Bronchial epithelial cell (primary cell): Measurements from ENCODE around the gene SLC25A39. TPM values are rescaled to one million over a fixed set of nuclear protein-coding genes. Genes with fewer than 3 reads are reported as not detected.

Experiments used
- DNase-seq: peaks from one replicate; pipeline ENCODE4 v3.0.0-alpha.2; 2010; ENCODE audit warnings: low read depth
- FAIRE-seq: peaks from 2 replicates; lab custom pipeline; 2011; peaks lifted over from hg19 to GRCh38; lab: Jason Lieb, UNC
- H3K27me3 ChIP-seq: 2 replicates; pipeline ENCODE4 v1.5.1; 2011; ENCODE audit warnings: low read length; ENCODE audit not compliant: control insufficient read depth, insufficient read depth
- H3K36me3 ChIP-seq: 2 replicates; pipeline ENCODE4 v1.5.1; 2011; ENCODE audit warnings: low read length; ENCODE audit not compliant: control insufficient read depth, insufficient read depth
- H3K4me3 ChIP-seq: 2 replicates; pipeline ENCODE4 v1.5.1; 2011; ENCODE audit warnings: mild to moderate bottlenecking, low read depth, low read length, control low read depth
- total RNA-seq: library from RNA; depleted of rRNA; stranded (reverse); fragments of >200 nt; gene quantifications from 2 replicates; pipeline ENCODE4 v1.2.1, GENCODE V29; 2014
- TF ChIP-seq, protein P1 (sequence below): IDR thresholded peaks from 2 replicates; pipeline ENCODE4 v1.5.1; 2011; ENCODE audit warnings: mild to moderate bottlenecking, moderate library complexity, low read length, control low read depth, inconsistent platforms; ENCODE audit not compliant: insufficient read depth, severe bottlenecking

SLC25A39 gene
- total RNA-seq, 1 donor from 2014 or later: 83.7 TPM

DNA sequence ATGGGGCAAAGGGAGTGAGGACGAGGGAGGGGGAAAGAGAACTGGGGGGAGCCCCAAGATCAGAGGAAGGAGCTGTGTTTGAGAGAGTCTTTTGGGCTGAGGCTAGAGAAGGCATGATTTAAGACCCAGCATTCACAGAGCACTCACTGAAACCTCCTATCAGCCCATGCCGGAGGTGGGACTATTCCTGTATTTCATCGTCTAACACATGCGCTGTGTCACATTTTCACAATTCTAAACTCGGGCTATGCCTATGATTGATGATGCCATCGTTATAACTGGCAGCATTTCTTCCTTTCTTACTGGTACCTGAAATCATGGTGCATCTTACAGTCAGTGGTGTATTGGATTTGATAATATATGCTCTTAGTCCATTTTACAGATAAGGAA lies 35.5 kb upstream of the SLC25A39 start:
- TF ChIP-seq, protein P1, sequence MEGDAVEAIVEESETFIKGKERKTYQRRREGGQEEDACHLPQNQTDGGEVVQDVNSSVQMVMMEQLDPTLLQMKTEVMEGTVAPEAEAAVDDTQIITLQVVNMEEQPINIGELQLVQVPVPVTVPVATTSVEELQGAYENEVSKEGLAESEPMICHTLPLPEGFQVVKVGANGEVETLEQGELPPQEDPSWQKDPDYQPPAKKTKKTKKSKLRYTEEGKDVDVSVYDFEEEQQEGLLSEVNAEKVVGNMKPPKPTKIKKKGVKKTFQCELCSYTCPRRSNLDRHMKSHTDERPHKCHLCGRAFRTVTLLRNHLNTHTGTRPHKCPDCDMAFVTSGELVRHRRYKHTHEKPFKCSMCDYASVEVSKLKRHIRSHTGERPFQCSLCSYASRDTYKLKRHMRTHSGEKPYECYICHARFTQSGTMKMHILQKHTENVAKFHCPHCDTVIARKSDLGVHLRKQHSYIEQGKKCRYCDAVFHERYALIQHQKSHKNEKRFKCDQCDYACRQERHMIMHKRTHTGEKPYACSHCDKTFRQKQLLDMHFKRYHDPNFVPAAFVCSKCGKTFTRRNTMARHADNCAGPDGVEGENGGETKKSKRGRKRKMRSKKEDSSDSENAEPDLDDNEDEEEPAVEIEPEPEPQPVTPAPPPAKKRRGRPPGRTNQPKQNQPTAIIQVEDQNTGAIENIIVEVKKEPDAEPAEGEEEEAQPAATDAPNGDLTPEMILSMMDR: no peak
- FAIRE-seq (no peak), DNase-seq (no peak)

GRCh38 chr17:44359458-44360143 lies 35.0 kb upstream of the SLC25A39 start:
- FAIRE-seq: no peak
- DNase-seq: no peak
- no peaks in the 10 kb centered on the region for H3K36me3 ChIP-seq
- TF ChIP-seq, protein P1: no peak
- H3K4me3 ChIP-seq: no peak overlapping the region
- H3K27me3 ChIP-seq: peaks cover 4% of the 10 kb centered on the region

More for the DNA sequence above, 35.5 kb upstream of the SLC25A39 start:
- H3K4me3 ChIP-seq: no peak overlapping the region
- H3K27me3 ChIP-seq: peaks cover 4% of the 10 kb centered on the region
- no peaks in the 10 kb centered on the region for H3K36me3 ChIP-seq

- FAIRE-seq (no peak), DNase-seq (no peak)
- Histone ChIP-seq H3K27me3 (peaks cover 4% of the 10 kb centered on the region), H3K36me3 (no peaks in the 10 kb centered on the region), H3K4me3 (no peak overlapping the region)
- TF ChIP-seq, protein P1: no peak
Measured at GRCh38 chr17:44359006-44359405, 34.4 kb upstream of the SLC25A39 start.

DNA sequence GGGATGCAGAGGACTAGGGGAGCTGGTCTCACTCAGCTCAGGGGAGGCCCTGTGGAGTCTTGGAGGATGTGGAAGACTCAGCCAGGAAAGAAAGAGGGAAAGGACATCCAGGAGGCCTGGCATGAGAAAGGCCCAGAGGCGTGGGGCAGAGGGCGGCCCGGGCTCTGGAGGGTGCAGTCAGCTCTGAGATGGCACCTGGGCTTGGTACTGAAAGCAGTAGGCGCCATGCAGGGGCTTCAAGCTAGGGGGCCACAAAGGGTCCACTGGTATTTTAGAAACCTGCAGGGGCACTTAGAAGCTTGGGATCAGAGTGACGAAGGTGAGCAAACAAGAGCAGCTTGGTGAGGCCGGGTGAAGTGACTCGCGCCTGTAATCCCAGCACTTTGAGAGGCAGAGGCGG lies 33.4 kb upstream of the SLC25A39 start:
- DNase-seq (no peak), FAIRE-seq (no peak)
- TF ChIP-seq, protein P1: no peak
- no peaks in the 10 kb centered on the region for H3K36me3 ChIP-seq
- H3K4me3 ChIP-seq: no peak overlapping the region
- peaks cover 4% of the 10 kb centered on the region for H3K27me3 ChIP-seq

GRCh38 chr17:44356241-44356640 lies 31.6 kb upstream of the SLC25A39 start:
- Histone ChIP-seq H3K4me3 (no peak overlapping the region), H3K36me3 (peaks cover 15% of the 10 kb centered on the region), H3K27me3 (no peaks in the 10 kb centered on the region)
- DNase-seq (no peak), FAIRE-seq (no peak)
- TF ChIP-seq, protein P1: no peak
